ENCODE measurements around the gene KCNC1.

DNA sequence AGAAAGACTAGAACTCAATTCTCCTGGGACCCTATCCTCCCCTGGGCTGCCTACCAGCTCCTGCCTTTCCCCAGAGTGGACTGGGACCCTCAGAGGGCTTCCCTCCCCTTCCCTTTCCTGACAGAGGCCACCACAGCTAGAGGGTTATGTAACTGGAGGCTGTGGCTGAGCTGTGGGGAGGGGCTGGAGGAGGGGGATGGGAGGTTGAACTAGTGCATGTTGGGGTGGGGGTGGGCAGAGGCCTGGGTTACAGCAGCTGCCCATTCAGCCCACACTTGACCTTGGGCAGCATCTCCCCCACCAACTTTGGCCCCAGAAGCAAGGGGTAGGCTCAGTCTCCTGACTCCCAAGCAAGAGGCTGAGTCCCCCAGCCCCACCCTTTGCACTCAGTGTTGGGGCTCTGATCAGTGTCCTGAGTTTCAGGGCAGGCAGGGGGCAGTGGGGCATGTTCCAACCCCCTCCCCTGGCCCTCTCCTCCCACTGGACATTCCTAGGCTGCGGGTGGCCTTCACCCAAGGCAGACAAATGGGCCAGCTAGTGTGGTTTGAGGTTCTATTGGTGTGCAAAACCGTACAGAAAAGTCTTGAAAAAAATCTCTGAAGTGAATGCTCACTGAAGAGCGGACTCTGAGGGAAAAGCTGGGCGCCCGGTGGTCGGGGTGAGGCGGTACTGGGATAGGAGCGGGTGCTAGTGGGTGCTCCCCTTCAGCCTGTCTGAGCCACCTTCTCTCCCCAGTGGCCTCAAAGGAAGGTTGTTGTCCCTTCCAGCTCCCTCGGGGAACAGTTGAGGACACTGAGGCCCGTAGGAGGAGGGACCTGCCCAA lies 3.8 kb downstream of the KCNC1 start:
- TF ChIP-seq EZH2 (IDR thresholded peaks at IDR 0.05) (no peak), POLR2AphosphoS5 (IDR thresholded peaks at IDR 0.05; ENCODE audit: borderline replicate concordance, low read depth, low read length) (no peak), FOXP2 (optimal IDR thresholded peaks at IDR 0.05; ENCODE audit: control extremely low read depth, extremely low read length, insufficient read depth) (no peak)

Measured in SK-N-MC (cell line).